Measurements from ENCODE around the gene MEST. TPM values are rescaled to one million over a fixed set of nuclear protein-coding genes. Genes with fewer than 3 reads are reported as not detected.

MEST gene
- total RNA-seq, 4 donors from 2014 or later, result 64.0 to 953 (median 201) TPM

DNA sequence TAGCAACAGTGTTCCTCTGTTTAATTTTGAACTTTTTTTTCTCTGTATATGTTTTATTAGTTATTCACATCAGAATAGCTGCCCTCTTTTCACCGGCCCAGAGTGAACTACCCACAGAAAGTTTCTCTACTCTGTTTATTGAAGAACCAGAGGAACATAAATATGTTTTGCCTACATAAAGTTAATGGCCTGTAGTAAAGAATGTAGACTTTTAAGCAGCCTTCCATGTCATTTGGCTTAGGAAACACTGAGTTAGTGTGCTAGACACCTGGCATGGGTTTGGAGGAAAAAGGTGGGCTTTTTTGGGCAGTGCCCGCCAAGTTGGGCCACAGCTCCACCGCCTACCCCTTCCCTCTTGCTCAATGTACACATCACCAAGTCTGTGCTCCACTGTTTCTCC lies 8.9 kb upstream of the MEST start:
- ATAC-seq (ENCODE audit: low FRiP score) (no peak), DNase-seq (ENCODE audit: low spot score) (no peak)
- TF ChIP-seq, protein P1, sequence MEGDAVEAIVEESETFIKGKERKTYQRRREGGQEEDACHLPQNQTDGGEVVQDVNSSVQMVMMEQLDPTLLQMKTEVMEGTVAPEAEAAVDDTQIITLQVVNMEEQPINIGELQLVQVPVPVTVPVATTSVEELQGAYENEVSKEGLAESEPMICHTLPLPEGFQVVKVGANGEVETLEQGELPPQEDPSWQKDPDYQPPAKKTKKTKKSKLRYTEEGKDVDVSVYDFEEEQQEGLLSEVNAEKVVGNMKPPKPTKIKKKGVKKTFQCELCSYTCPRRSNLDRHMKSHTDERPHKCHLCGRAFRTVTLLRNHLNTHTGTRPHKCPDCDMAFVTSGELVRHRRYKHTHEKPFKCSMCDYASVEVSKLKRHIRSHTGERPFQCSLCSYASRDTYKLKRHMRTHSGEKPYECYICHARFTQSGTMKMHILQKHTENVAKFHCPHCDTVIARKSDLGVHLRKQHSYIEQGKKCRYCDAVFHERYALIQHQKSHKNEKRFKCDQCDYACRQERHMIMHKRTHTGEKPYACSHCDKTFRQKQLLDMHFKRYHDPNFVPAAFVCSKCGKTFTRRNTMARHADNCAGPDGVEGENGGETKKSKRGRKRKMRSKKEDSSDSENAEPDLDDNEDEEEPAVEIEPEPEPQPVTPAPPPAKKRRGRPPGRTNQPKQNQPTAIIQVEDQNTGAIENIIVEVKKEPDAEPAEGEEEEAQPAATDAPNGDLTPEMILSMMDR (IDR thresholded peaks at IDR 0.05), result no peak

DNA sequence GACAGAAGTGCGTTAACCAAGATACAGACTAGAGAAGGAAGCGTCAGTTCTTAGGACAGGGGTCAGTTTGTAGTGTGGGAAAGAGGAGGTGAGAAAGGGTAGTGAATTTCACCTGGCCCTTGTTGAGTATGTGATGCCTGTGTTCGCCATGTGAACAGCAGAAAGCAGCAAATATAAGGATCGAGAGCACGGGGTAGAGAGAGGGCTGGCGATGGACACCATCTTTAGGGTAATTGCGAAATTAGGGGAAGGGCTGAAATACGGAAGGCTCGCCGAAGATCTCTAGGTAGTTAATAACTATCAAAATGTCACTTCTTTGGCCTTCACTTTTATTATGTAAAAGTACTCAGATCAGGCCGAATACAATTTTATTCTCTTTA lies 6.2 kb upstream of the MEST start:
- DNase-seq (ENCODE audit: low spot score), result no peak
- TF ChIP-seq, protein P1 (IDR thresholded peaks at IDR 0.05), result no peak
- ATAC-seq (ENCODE audit: low FRiP score), result no peak

DNA sequence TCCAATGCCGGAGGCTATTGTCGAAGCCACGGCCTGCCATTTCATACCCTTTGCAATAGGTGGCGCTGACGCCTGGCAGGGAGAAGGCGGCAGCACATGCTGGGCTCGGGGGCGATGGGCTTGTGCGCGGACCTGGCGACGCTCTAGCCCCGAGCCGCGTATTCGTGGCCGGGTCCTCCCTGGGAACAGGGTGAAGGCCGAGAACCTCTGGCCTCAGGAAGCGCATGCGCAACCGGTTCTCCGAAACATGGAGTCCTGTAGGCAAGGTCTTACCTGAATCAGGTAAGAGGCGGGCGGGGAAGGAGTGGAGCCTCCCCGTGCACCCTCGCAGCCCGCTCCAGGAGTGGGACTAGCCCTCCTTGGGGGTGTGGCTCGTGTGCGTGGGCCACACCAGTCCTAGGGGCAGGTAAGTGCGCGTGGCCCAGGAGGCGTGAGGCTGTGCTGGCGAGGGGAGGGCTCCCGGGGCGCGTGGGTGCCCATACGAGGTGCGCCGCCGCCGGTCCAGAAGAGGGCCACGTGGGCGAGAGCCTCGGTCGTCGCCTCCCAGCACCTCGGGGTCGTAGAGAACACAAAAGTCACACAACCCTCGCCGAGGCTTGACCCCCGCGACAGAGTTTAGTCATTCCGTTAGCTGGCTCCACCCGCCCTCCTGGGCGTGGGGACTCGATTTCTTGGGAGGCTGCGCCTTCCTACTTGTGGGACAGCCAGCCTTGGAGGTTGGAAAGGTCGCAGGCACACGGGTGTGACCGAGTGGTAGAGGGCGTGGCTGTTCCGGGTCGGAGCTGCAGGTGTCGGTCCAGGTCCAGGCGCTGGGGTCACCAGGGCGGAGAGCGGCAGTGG lies 5.6 kb upstream of the MEST start:
- TF ChIP-seq, protein P1 (IDR thresholded peaks at IDR 0.05), result peak in 1 of 3 donors; percentile 20
- ATAC-seq (ENCODE audit: low FRiP score) (peak; percentile 38), DNase-seq (ENCODE audit: low spot score) (no peak)

DNA sequence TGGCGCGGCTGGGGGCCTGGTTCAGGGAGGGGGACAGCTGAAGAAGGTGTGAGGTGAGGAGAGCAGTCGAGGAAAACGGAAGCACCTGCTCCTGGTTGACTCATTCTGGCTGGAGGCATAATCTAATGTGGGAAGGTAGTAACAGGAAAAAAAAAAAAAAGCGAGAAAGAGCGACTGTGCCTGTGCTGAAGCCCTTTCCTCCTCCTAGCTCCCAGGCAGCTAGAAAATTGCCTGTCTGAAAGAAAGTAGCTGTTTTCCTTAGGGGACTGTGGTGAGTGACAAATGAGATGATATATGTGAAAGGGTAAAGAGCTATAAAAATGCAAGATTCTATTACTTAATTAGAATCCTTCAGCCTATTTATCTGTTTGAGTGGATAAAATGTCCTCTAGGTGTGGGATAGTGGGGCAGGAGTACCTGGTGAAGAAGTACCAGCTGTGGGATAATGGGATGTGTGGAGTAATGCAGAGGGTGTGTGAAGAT lies 4.9 kb upstream of the MEST start:
- ATAC-seq (ENCODE audit: low FRiP score), result no peak
- no peak for DNase-seq (ENCODE audit: low spot score)
- TF ChIP-seq, protein P1 (IDR thresholded peaks at IDR 0.05), result no peak

DNA sequence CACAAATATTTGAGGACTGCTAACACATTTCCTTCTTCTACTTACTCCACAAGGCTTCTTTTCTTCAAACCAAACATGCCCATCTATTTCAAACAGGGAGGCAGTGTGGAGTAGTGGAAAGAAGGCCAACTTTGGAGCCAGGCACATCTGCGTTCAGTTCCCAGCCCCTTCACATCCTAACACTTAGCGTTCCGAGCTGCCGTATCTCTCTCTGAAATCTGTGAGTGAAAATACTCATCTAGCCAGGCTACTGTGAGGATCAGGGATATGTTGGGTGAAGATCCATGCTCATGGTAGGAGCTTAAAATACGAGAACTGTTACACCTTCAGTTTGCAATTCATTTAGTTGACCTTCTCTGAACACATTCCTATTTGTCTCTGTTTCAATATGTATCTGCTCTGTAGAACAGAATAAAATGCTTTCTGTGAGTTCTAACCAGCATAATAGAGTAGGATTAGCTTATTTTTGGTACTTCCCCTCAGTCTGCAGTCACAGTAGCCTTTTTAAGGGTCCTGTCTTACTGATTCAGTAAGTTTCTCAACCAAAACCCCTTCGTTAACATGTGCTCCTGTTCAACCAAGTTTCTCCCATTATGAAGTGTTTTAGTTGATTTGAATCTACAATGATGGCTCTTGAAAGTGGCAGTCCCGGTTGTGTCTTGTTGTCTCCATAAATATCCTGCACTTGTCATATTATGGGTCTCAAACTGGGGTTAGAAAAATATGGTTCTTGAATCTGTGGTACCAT lies 3.3 kb upstream of the MEST start:
- TF ChIP-seq, protein P1 (IDR thresholded peaks at IDR 0.05), result no peak

DNA sequence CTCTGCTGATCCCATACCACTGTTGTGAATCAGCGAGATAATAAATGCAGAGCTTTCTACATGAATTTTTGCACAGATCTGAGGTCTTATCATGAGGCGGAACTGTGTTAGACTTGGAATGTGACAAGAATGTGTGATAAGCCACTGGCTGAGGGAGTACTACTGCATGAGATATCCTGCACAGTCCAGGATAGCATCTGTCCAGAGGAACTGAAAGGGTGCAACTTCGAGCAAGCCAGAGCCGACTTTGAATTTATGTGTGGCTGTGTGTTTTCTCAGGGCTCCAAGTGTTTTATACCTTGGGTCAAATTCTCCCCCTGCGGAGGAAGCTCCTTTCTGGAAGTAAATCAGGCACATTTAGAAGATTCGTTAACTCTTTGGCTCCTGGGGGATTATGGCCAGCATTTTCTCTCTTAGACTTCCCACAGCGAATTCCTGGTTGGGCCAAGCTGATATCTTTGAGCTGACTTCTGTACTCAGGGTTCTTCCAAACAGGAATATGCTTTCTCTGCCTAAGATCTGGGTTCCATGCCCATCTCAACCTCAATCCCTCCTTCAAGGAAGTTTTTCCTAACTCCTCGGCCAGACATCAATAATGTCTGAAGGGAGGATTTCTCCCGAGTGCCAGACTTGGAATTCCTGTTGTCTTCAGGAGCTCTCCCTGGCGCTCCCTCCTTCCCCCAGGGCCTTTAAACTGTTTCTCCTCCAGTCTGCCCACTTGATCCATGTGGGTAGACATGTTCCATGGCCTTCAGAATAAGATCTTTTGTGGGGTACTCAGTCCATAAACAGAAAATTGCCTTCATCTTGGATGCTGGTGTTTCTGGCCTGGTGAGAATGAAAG lies 2.5 kb upstream of the MEST start:
- TF ChIP-seq, protein P1 (IDR thresholded peaks at IDR 0.05), result no peak
- ATAC-seq (ENCODE audit: low FRiP score) (no peak), DNase-seq (ENCODE audit: low spot score) (no peak)

More for the DNA sequence above, 3.3 kb upstream of the MEST start:
- no peak for ATAC-seq (ENCODE audit: low FRiP score)
- DNase-seq (ENCODE audit: low spot score), result no peak
